ENCODE measurements around the gene WDR5. TPM values are rescaled to one million over a fixed set of nuclear protein-coding genes. Genes with fewer than 3 reads are reported as not detected.
A peak's percentile ranks its signal among the peaks of the same experiment; 100 is the strongest.

Gene WDR5
- total RNA-seq, 4 donors from 2014 or later, result 16.4 to 32.7 (median 24.5) TPM

DNA sequence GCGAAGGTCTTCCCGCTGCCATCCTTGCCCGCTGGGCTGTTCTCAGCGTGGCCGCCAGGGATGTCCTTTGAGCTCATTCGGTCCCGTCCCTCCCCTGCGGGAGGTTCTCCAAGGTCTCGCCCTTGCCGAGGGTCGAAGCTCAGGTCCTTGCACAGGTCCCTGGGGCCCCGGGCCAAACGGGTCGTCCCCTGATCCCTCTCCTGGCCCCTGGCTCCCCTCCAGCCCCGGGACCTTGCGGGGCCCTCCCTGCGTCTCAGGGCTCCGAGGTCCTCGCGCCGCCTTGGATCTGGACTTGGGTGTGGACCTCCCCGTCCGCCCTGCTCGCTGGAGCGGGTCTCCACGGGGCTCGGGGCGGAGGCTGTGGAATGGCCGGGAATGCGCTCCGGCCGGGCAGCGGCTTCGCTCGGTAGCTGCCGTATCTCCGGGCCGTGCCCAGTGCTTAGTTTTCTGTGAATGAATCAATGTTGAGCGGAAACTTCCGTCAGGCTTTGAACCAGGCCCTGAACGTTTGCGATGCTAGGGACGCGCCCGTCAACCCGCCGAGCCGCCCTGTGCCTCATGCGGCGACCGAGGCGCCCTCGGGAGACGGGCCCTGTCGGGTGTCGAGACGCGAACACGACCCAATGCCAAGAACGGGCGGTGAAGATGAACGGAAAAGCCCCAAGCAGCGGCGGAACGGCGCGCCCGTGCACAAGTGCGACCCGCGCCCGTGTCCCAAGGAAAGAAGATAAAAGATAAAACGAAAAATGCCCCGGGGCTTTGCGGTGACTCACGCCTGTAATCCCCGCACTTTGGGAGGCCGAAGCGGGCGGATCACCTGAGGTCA lies 27.7 kb downstream of the WDR5 start:
- no peak overlapping the region for H3K4me3 ChIP-seq
- TF ChIP-seq, protein P1, sequence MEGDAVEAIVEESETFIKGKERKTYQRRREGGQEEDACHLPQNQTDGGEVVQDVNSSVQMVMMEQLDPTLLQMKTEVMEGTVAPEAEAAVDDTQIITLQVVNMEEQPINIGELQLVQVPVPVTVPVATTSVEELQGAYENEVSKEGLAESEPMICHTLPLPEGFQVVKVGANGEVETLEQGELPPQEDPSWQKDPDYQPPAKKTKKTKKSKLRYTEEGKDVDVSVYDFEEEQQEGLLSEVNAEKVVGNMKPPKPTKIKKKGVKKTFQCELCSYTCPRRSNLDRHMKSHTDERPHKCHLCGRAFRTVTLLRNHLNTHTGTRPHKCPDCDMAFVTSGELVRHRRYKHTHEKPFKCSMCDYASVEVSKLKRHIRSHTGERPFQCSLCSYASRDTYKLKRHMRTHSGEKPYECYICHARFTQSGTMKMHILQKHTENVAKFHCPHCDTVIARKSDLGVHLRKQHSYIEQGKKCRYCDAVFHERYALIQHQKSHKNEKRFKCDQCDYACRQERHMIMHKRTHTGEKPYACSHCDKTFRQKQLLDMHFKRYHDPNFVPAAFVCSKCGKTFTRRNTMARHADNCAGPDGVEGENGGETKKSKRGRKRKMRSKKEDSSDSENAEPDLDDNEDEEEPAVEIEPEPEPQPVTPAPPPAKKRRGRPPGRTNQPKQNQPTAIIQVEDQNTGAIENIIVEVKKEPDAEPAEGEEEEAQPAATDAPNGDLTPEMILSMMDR (IDR thresholded peaks at IDR 0.05), result peak; percentile 19 to 82 (median 49)
- TF ChIP-seq EP300 (IDR thresholded peaks at IDR 0.05) (peak in 1 of 2 donors; percentile 10), POLR2A (IDR thresholded peaks at IDR 0.05) (no peak)
- peaks cover 0 to 12% (median 0%) of the 10 kb centered on the region in 3 donors for H3K36me3 ChIP-seq
- peak in 1 of 2 donors; percentile 44 for DNase-seq (ENCODE audit: low spot score in 2 of 2)
- no peak overlapping the region for H3K27ac ChIP-seq
- peaks cover 0 to 20% (median 8%) of the 10 kb centered on the region in 4 donors for H3K4me1 ChIP-seq
- peaks cover 0 to 2% (median 0%) of the 10 kb centered on the region in 4 donors for H3K9me3 ChIP-seq
- 3 to 7% methylated on average over 51 to 69 of the region's 80 CpGs for WGBS, 2 donors
- H3K27me3 ChIP-seq, result no peaks in the 10 kb centered on the region

DNA sequence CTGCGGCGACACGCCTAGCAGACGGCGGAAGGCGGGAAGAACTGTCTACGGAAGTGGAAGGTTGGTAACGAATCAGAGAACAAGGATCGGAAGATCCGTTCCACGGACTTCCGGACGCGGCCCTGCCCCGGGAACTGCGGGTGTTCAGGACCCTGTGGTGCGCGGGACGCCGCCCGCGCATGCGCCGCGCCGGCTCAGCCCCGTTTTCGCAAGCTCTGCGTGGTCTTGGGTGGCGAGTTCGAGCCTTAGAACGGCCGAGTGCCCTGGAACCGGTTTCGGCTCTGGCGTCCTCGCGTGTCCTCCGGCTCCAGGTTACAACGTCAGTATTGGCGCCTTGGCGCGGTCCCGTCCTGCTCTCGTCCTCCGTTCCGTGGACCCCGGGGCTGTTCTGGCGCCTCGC lies 29.0 kb downstream of the WDR5 start:
- Histone ChIP-seq H3K4me1 (peaks cover 0 to 13% (median 4%) of the 10 kb centered on the region in 4 donors), H3K27me3 (no peaks in the 10 kb centered on the region), H3K4me3 (no peak overlapping the region), H3K27ac (no peak overlapping the region), H3K36me3 (peaks cover 0 to 3% (median 0%) of the 10 kb centered on the region in 3 donors), H3K9me3 (peaks cover 0 to 6% (median 0%) of the 10 kb centered on the region in 4 donors)
- TF ChIP-seq POLR2A (IDR thresholded peaks at IDR 0.05), result no peak
- TF ChIP-seq EP300 (IDR thresholded peaks at IDR 0.05), result no peak
- TF ChIP-seq, protein P1 (IDR thresholded peaks at IDR 0.05), result no peak
- WGBS, 2 donors, result 1% methylated on average over 31 to 48 of the region's 50 CpGs
- no peak for DNase-seq (ENCODE audit: low spot score in 2 of 2)

DNA sequence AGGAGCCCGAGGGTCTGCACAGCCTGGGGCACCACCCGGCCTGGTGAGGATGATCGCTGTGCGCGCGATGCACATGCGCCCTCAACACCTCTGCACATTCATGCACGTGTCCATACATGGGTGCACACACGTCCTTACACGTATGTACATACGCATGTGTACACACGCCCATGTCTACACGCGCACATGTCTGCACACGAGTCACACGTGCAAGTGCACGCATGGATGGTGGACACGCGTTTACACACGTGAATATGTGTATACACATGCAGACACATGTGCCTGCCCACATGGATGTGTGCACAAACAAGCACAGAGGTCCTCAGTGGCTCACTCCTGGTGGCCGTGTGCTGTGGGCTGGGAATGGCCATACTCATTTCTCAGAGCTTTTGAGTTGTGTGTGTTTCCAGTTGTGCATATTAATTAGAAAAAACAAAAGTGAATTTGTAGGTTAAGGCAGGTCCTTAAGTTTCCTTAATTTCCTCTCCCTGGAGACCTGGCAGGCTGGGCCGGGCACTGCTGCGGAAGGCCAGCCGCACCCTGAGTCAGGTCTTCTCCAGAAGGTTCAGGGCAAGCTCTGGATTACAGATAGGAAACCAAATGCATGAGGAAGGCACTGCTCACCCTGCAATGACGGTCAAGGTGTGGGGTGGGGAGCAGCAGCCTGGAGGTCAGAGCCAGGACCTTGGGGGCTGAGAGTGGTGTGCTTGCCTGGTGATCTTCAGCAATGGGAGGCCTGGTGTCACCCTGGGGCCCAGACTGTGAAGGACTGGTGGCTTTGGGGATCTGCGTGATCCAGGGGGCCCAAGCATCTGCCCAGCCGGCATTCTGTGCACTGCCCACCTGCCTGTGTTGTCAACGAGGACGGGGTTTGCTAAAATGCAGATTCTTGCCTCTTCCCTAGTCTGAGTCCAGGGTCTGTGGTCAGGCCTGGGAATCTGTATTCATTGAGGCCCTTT lies 29.8 kb downstream of the WDR5 start:
- WGBS, 2 donors, result 42 to 64% methylated on average over 21 to 28 of the region's 29 CpGs
- H3K4me3 ChIP-seq, result no peak overlapping the region
- peaks cover 0 to 13% (median 4%) of the 10 kb centered on the region in 4 donors for H3K4me1 ChIP-seq
- no peaks in the 10 kb centered on the region for H3K27me3 ChIP-seq
- no peak overlapping the region for H3K27ac ChIP-seq
- peaks cover 0 to 6% (median 0%) of the 10 kb centered on the region in 4 donors for H3K9me3 ChIP-seq
- no peak for DNase-seq (ENCODE audit: low spot score in 2 of 2)
- H3K36me3 ChIP-seq, result peaks cover 0 to 3% (median 0%) of the 10 kb centered on the region in 3 donors
- TF ChIP-seq, protein P1 (IDR thresholded peaks at IDR 0.05), result no peak
- TF ChIP-seq EP300 (IDR thresholded peaks at IDR 0.05) (no peak), POLR2A (IDR thresholded peaks at IDR 0.05) (no peak)

DNA sequence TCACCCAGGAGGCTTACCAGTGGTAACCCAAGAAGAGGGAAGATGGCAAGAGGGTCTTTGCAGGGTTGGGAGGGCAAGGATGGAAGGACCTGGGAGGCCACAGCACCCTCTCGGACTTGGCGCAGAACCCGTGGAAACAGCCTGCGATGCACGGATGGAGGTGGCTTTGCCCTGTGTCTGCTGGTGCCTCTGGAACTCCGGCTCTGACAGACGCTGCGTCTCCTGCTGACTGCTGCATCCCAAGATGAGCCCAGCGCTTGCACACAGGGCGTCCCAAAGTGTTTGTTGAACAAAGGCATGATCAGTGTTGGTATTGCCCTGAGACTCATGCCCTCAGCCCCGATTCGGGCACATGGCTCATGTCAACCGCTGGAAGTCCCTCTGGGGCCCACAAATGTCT lies 30.5 kb downstream of the WDR5 start:
- peaks cover 0 to 6% (median 0%) of the 10 kb centered on the region in 4 donors for H3K9me3 ChIP-seq
- no peak overlapping the region for H3K27ac ChIP-seq
- 91 to 94% methylated on average over 11 to 13 of the region's 13 CpGs for WGBS, 2 donors
- H3K27me3 ChIP-seq, result no peaks in the 10 kb centered on the region
- DNase-seq (ENCODE audit: low spot score in 2 of 2), result no peak
- no peak overlapping the region for H3K4me3 ChIP-seq
- peaks cover 0 to 3% (median 0%) of the 10 kb centered on the region in 3 donors for H3K36me3 ChIP-seq
- peaks cover 0 to 13% (median 6%) of the 10 kb centered on the region in 4 donors for H3K4me1 ChIP-seq
- TF ChIP-seq EP300 (IDR thresholded peaks at IDR 0.05), result no peak
- TF ChIP-seq, protein P1 (IDR thresholded peaks at IDR 0.05), result no peak
- TF ChIP-seq POLR2A (IDR thresholded peaks at IDR 0.05), result no peak
